HG02973 (cell line): ENCODE results near the gene UTP15.

Experiments
- ATAC-seq: cut with Tn5 transposase; IDR thresholded peaks from one replicate; pipeline ENCODE4 v1.9.1; 2021; ENCODE audit warnings: moderate library complexity; ENCODE audit not compliant: unreplicated experiment

UTP15 gene

GRCh38 chr5:73564675-73565074 is 868 bp upstream of the UTP15 start:
- ATAC-seq: peak; percentile 3

GRCh38 chr5:73565969-73566547 is 515 bp downstream of the UTP15 start:
- no peak for ATAC-seq

- ATAC-seq: no peak
These were observed 17.0 kb downstream of the UTP15 start for GRCh38 chr5:73582285-73583145.

- peak; percentile 77 for ATAC-seq
These were observed 22.4 kb downstream of the UTP15 start for GRCh38 chr5:73587923-73588322.

GRCh38 chr5:73591102-73591695 is 25.7 kb downstream of the UTP15 start:
- no peak for ATAC-seq

GRCh38 chr5:73591698-73592501 is 26.4 kb downstream of the UTP15 start:
- no peak for ATAC-seq

GRCh38 chr5:73592551-73592950 is 27.0 kb downstream of the UTP15 start:
- ATAC-seq: no peak

GRCh38 chr5:73596705-73597328 is 31.3 kb downstream of the UTP15 start:
- ATAC-seq: no peak

GRCh38 chr5:73599380-73599779 is 33.8 kb downstream of the UTP15 start:
- no peak for ATAC-seq

- no peak for ATAC-seq
These were observed 38.5 kb downstream of the UTP15 start for GRCh38 chr5:73603998-73604397.

GRCh38 chr5:73605223-73606087 is 39.9 kb downstream of the UTP15 start:
- no peak for ATAC-seq

- no peak for ATAC-seq
These were observed 40.7 kb downstream of the UTP15 start for GRCh38 chr5:73606206-73606753.

GRCh38 chr5:73607228-73607627 is 41.7 kb downstream of the UTP15 start:
- ATAC-seq: no peak

GRCh38 chr5:73612799-73613198 is 47.3 kb downstream of the UTP15 start:
- no peak for ATAC-seq

- ATAC-seq: no peak
These were observed 49.5 kb downstream of the UTP15 start for GRCh38 chr5:73615085-73615484.

GRCh38 chr5:73615947-73616346 is 50.4 kb downstream of the UTP15 start:
- no peak for ATAC-seq

GRCh38 chr5:73617510-73618279 is 52.2 kb downstream of the UTP15 start:
- no peak for ATAC-seq

GRCh38 chr5:73619606-73620333 is 54.2 kb downstream of the UTP15 start:
- ATAC-seq: no peak
